RWPE2 (cell line): ENCODE data around the gene MPC2.
"Not testable (repeated sequence)": the region's sequence is repeated elsewhere in the genome, so short reads cannot be mapped to it uniquely, and the experiment has no call there.

Experiments
- ATAC-seq: fragments of 200-7000 bp; cut with Tn5 transposase; 3 replicates; pipeline ENCODE4 v1.9.1; 2021; ENCODE audit warnings: low read depth
- DNase-seq: peaks from one replicate; pipeline ENCODE4 v3.0.0-alpha.2; 2020; ENCODE audit warnings: low spot score
- H3K27ac ChIP-seq: fragments of 450-650 bp; 2 replicates; pipeline ENCODE4 v1.5.1; 2017; ENCODE audit warnings: mild to moderate bottlenecking; ENCODE audit not compliant: poor library complexity, severe bottlenecking
- H3K27me3 ChIP-seq: fragments of 250-450 bp; sonication (Bioruptor Pico); 2 replicates; pipeline ENCODE4 v1.5.1; 2021; ENCODE audit warnings: mild to moderate bottlenecking, moderate library complexity; ENCODE audit not compliant: insufficient read depth, poor library complexity, severe bottlenecking
- H3K36me3 ChIP-seq: fragments of 250-450 bp; sonication (Bioruptor Pico); 2 replicates; pipeline ENCODE4 v1.5.1; 2020; ENCODE audit warnings: low read depth, mild to moderate bottlenecking, moderate library complexity
- H3K4me1 ChIP-seq: fragments of 250-450 bp; sonication (Bioruptor Pico); 2 replicates; pipeline ENCODE4 v1.5.1; 2021; ENCODE audit warnings: mild to moderate bottlenecking, moderate library complexity; ENCODE audit not compliant: insufficient read depth, poor library complexity, severe bottlenecking
- H3K4me3 ChIP-seq: fragments of 250-450 bp; sonication (Bioruptor Pico); 2 replicates; pipeline ENCODE4 v1.5.1; 2021; ENCODE audit warnings: mild to moderate bottlenecking, moderate library complexity; ENCODE audit not compliant: severe bottlenecking
- H3K9me3 ChIP-seq: fragments of 250-450 bp; sonication (Bioruptor Pico); 2 replicates; pipeline ENCODE4 v1.5.1; 2021; ENCODE audit warnings: mild to moderate bottlenecking, moderate library complexity; ENCODE audit not compliant: severe bottlenecking
- TF ChIP-seq, protein P1 (sequence below): fragments of 450-650 bp; IDR thresholded peaks from one replicate; pipeline ENCODE4 v1.5.1; 2017; ENCODE audit warnings: mild to moderate bottlenecking, moderate library complexity; ENCODE audit not compliant: poor library complexity, severe bottlenecking

The MPC2 gene

DNA sequence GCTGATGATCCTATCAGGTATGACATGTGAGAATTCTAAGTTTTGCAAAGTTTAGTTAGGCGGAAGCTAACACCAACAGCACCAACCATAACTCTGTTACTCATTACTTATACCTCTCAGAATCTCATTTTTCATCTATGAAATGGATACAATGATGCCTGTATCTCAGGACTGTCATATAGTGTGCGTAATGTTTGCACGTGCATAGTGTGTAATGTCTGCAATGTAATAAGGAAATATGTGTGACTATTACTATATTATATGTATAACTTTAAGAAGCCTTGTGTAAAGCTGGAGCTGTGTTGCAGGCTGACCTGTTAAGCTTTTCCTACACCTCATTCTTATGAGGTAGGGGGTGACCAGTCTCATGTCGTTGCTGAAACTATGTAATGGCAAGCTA, 36.0 kb downstream of the MPC2 start:
- Histone ChIP-seq H3K27me3 (no peaks in the 10 kb centered on the region), H3K4me3 (no peak overlapping the region), H3K4me1 (no peaks in the 10 kb centered on the region), H3K9me3 (no peaks in the 10 kb centered on the region), H3K36me3 (no peaks in the 10 kb centered on the region), H3K27ac (no peak overlapping the region)
- DNase-seq (no peak), ATAC-seq (no peak)
- TF ChIP-seq, protein P1, sequence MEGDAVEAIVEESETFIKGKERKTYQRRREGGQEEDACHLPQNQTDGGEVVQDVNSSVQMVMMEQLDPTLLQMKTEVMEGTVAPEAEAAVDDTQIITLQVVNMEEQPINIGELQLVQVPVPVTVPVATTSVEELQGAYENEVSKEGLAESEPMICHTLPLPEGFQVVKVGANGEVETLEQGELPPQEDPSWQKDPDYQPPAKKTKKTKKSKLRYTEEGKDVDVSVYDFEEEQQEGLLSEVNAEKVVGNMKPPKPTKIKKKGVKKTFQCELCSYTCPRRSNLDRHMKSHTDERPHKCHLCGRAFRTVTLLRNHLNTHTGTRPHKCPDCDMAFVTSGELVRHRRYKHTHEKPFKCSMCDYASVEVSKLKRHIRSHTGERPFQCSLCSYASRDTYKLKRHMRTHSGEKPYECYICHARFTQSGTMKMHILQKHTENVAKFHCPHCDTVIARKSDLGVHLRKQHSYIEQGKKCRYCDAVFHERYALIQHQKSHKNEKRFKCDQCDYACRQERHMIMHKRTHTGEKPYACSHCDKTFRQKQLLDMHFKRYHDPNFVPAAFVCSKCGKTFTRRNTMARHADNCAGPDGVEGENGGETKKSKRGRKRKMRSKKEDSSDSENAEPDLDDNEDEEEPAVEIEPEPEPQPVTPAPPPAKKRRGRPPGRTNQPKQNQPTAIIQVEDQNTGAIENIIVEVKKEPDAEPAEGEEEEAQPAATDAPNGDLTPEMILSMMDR = no peak

DNA sequence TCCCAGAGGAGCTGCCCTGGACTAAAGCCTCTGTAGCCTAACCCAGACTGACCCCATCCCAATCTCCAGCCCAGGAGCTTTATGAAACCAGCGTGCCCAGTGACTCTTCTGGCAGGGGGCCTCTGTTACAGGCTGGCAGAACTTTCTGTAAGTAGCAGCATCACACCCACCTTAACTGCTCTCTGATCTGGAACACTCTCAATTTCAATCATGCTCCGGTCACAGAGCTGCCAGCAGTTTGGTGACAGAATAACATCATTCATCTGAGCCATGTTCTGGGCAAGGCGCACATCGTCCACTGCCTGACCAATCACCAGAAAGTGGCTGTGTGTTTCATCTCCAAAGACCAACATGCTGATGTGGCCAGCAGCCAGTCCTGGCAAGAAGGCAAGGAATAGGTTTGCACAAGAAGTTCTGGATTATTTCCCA, 37.6 kb downstream of the MPC2 start:
- Histone ChIP-seq H3K27ac (no peak overlapping the region), H3K4me1 (no peaks in the 10 kb centered on the region), H3K4me3 (no peak overlapping the region), H3K9me3 (no peaks in the 10 kb centered on the region), H3K27me3 (no peaks in the 10 kb centered on the region), H3K36me3 (no peaks in the 10 kb centered on the region)
- no peak for DNase-seq
- TF ChIP-seq, protein P1 = no peak
- ATAC-seq = no peak

DNA sequence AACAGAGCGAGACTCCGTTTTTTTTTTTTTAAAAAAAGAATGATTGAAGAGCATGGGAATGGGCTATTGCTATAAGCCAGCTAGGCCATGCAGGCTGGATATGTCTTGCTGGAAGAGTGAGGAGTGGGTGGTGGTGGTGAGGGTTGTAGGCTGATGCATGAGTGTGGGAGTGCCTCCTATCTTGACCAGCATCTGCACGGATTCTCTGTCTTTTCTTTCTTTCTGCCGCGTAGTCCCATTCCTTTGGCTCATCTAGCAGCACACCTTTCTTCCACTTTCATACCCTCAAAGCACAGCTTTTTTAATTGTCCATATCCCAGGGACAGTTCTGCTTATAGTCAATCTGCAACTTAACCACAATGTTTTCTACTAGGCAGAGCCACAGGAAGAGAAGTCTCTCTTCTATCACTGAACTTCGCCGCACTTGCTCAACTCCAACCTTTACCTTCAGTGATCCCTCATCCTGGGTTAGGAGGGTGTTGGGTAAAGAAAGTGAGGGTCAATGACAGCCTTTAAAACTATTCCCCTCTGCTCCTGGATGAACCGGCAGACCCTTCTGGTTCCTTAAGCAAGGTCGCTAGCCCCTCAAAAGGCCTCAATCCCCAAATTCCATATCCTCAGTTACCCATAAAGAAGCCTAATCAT, 38.2 kb downstream of the MPC2 start:
- H3K36me3 ChIP-seq = no peaks in the 10 kb centered on the region
- DNase-seq (no peak), ATAC-seq (no peak)
- no peak overlapping the region for H3K4me3 ChIP-seq
- no peaks in the 10 kb centered on the region for H3K4me1 ChIP-seq
- TF ChIP-seq, protein P1 = no peak
- no peaks in the 10 kb centered on the region for H3K27me3 ChIP-seq
- no peaks in the 10 kb centered on the region for H3K9me3 ChIP-seq
- no peak overlapping the region for H3K27ac ChIP-seq

DNA sequence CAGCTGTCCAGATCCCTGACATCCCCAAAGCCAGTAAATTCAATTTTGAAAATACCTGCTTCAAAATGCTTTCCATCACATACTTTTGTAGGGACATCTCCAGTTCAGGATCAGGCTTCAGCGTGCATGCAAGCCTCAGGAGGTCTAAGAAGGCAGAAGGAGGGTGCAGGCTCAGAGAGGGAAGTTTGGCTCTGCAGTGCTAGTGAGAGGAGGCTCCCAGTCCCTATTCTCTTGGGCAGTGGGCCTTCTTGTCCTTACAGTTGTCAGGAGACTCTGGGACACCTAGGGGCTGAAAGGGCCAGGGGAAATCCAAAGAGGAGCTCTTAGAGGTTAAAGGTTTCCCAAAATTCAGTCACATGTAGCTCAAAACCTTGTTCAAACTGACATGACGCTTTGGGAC, 43.1 kb downstream of the MPC2 start:
- Histone ChIP-seq H3K4me3 (no peak overlapping the region), H3K4me1 (no peaks in the 10 kb centered on the region), H3K27me3 (no peaks in the 10 kb centered on the region), H3K9me3 (no peaks in the 10 kb centered on the region), H3K27ac (no peak overlapping the region), H3K36me3 (no peaks in the 10 kb centered on the region)
- DNase-seq (no peak), ATAC-seq (no peak)
- TF ChIP-seq, protein P1 = no peak

DNA sequence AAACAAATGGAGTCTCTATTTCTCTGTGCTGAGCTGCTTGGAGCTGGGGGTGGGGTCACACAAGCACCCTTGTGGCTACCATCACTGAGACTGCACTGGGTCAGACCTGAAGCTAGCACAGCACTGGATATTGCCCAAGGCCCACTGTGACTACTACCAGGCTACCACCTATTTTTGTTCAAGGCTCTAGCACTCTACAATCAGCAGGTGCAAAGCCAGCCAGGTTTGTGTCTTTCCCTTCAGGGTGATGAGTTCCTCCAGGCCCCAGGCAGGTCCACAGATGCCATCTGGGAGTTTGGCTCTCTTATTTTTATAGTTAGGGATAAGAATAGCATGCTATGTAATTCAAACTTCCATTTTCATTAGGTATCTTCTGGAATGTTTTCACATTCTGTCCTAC, 46.5 kb downstream of the MPC2 start:
- TF ChIP-seq, protein P1 = no peak
- no peak for DNase-seq
- Histone ChIP-seq H3K4me1 (no peaks in the 10 kb centered on the region), H3K4me3 (no peak overlapping the region), H3K27ac (no peak overlapping the region), H3K27me3 (no peaks in the 10 kb centered on the region), H3K9me3 (no peaks in the 10 kb centered on the region), H3K36me3 (no peaks in the 10 kb centered on the region)
- ATAC-seq = no peak

DNA sequence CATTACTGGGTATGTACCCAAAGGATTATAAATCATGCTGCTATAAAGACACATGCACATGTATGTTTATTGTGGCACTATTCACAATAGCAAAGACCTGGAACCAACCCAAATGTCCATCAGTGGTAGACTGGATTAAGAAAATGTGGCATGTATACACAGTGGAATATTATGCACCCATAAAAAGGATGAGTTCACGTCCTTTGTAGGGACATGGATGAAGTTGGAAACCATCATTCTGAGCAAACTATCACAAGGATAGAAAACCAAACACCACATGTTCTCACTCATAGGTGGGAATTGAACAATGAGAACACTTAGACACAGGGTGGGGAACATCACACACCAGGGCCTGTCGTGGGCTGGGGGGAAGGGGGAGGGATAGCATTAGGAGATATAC, 49.7 kb downstream of the MPC2 start:
- H3K4me3 ChIP-seq, DNase-seq, H3K27ac ChIP-seq, H3K9me3 ChIP-seq, H3K36me3 ChIP-seq, ATAC-seq, H3K27me3 ChIP-seq, H3K4me1 ChIP-seq: not testable (repeated sequence)
